ENCODE results near the gene TGDS.
A peak's percentile ranks its signal among the peaks of the same experiment; 100 is the strongest.

The TGDS gene

GRCh38 chr13:94601446-94602431 lies 5.8 kb upstream of the TGDS start, which contains the start of gene GPR180:
Gene GPR180, plus strand, starts transcription at chr13:94601857. Its CDS starts 71 bp downstream, at chr13:94601928.
- DNase-seq (ENCODE audit: low read depth in 3 of 3), result peak; percentile 77 to 90 (median 83)

DNA sequence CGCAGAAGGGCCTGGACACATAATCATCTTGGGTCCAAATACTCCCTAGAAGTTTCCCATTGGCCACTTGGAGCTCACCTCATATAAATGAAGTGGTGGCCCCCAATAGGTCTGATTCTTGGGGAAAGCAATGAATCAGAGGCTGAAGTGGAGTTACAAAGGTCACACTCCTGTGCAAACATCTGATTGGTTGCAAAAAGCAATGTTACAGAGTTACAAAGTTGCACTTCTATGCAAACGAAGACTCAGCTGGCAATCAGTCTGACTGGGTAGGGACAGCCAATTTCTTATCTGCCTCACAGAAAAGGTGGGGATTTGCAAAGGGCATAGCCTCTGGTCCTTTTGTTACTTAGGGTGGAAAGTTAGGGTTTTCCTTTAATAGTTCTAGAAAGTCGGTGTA lies 3.9 kb upstream of the TGDS start:
- no peak for DNase-seq (ENCODE audit: low read depth in 3 of 3)

- no peak for DNase-seq (ENCODE audit: low read depth in 3 of 3)
These were observed 2.3 kb upstream of the TGDS start for GRCh38 chr13:94598281-94598680.

GRCh38 chr13:94596575-94596971 lies 621 bp upstream of the TGDS start:
- DNase-seq (ENCODE audit: low read depth in 3 of 3), result no peak

- peak in 1 of 3 experiments; percentile 36 for DNase-seq (ENCODE audit: low read depth in 3 of 3)
These were observed 677 bp downstream of the TGDS start for GRCh38 chr13:94595001-94595949.

GRCh38 chr13:94590744-94591143 lies 5.2 kb downstream of the TGDS start:
- no peak for DNase-seq (ENCODE audit: low read depth in 3 of 3)

DNA sequence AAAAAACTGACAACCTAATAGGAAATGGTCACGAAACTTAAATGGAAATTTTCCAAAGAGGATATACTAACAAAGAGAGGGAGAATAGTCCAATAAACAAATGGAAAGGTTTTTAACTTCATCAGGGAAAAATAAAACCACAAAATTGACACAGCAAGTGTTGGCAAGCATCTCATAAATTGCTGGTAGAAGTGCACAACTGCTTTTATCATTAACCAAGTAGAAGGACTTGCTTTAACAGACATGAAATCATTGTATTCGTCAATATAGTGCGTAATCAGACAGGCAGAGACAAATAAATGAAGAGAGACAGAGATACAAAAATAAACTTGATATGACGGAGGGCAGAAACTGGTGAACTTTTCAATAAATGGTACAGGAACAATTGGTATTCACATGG lies 7.4 kb downstream of the TGDS start:
- no peak for DNase-seq (ENCODE audit: low read depth in 3 of 3)

GRCh38 chr13:94586371-94586770 lies 9.6 kb downstream of the TGDS start:
- DNase-seq (ENCODE audit: low read depth in 3 of 3), result no peak

DNA sequence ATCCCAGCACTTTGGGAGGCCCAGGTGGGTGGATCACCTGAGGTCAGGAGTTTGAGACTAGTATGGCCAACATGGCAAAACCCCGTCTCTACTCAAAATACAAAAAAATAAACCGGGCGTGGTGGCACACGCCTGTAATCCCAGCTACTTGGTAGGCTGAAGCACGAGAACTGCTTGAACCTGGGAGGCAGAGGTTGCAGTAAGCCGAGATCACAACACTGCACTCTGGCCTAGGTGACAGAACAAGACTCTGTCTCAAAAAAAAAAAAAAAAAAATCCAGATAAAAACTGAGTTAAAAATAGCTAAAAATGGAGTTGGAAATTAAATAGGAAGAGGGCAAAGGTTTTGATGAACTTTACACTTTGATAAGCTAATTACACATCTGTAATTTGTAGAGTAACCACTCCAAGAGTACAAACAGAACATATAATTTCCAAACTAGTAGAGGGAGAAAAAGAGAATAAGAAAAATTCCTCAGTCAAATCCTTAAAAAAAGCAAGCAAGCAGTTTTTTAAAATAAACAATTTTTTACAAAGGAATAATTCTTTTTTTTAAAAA lies 10.3 kb downstream of the TGDS start:
- DNase-seq (ENCODE audit: low read depth in 3 of 3), result no peak

DNA sequence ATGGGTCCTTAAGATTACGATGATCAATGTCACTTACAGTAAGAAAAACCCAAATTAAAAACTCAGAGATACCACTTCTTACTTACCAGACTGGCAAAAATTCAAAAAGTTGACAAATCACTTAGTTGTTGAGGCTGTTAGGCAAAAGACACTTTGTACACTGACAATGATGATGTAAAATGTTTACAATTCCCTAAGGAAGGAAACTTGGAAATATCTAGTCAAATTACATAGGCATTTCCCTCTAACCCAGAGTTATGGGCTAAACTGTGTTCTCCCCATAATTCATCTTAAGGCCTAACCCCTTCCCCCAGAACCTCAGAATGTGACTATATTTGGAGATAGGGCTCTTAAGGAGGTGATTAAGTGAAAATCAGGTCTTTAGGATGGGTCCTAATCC lies 12.0 kb downstream of the TGDS start:
- no peak for DNase-seq (ENCODE audit: low read depth in 3 of 3)

- no peak for DNase-seq (ENCODE audit: low read depth in 3 of 3)
These were observed 16.9 kb downstream of the TGDS start for GRCh38 chr13:94579063-94579462.

DNA sequence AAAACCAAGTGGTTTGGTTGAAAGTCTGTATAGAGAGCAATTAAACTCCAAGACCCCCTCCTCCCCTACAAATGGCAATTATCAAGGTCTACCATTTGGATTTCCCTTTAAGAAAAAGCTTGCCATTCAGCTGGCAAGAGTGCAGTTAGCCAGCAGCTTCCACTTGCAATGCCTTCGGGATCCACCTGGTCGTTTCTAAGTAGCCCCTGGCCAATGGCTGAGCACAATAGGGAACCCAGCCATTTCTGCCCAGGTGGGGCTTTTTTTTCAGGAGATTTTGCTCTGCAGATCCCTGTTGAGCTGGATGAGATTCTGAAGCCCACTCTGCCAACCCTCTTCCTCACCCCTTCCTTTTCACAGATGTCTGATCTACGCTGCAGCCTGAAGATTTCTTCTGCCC lies 26.3 kb downstream of the TGDS start:
- DNase-seq (ENCODE audit: low read depth in 3 of 3), result no peak

- DNase-seq (ENCODE audit: low read depth in 3 of 3), result no peak
These were observed 27.5 kb downstream of the TGDS start for GRCh38 chr13:94568443-94568842.

- DNase-seq (ENCODE audit: low read depth in 3 of 3), result no peak
These were observed 28.4 kb downstream of the TGDS start for GRCh38 chr13:94567581-94567980.

- DNase-seq (ENCODE audit: low read depth in 3 of 3), result no peak
These were observed 34.8 kb downstream of the TGDS start for GRCh38 chr13:94561126-94561525.

- DNase-seq (ENCODE audit: low read depth in 3 of 3), result no peak
These were observed 35.8 kb downstream of the TGDS start for GRCh38 chr13:94560116-94560515.

DNA sequence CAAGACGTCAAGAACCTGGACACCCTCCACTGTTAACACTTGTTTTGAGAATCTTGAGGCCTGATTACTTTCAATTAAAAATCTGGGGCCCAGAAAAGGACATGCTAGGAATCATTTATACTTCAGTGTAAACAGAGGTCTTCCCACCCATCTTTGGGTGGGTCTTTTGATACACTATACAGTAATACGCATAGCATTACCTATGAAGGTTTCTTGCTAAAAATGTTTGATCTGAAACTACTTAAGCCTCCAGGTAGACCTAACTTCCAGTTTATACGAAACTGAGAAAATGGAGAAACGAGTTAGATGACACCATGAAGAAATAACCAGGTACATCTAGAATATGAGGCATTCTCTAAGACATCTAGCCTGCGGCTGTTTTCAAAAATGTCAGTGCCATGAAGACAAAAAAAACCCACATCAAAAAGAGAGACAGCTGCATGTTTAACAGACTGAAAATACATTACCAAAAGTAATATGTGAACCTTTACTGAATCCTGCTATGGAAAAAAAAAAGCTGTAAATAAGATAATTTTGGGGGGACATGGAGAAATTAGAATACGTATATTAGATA lies 36.6 kb downstream of the TGDS start:
- no peak for DNase-seq (ENCODE audit: low read depth in 3 of 3)

GRCh38 chr13:94558716-94559115 lies 37.2 kb downstream of the TGDS start:
- peak in 1 of 3 experiments; percentile 2 for DNase-seq (ENCODE audit: low read depth in 3 of 3)

- DNase-seq (ENCODE audit: low read depth in 3 of 3), result no peak
These were observed 38.2 kb downstream of the TGDS start for GRCh38 chr13:94557684-94558235.

DNA sequence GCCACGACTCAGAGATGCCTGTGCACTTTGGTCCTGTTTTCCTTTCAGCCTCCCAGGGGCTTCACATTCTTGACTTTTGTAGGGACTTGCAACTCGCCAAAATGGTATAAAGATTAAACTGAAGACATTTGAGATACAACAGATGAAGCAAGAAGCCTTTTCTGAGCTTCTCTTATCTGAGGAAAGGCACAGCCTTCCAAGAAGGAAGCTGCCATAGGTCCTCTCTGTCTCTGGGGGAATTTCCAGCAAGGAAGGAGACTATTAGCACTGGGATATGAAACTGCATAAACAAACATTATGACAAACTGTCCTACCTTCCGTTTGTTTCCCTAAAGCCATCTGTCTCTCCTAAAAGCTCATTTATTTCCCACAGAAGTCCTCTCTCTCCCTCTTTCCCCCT lies 39.3 kb downstream of the TGDS start:
- no peak for DNase-seq (ENCODE audit: low read depth in 3 of 3)

- no peak for DNase-seq (ENCODE audit: low read depth in 3 of 3)
These were observed 39.9 kb downstream of the TGDS start for GRCh38 chr13:94556041-94556440.
